ENCODE data around the gene DOLPP1. TPM values are rescaled to one million over a fixed set of nuclear protein-coding genes. Genes with fewer than 3 reads are reported as not detected.

Gene DOLPP1
- total and polyA plus RNA-seq, 2 of the 13 experiments (the other 11 are each of a cell fraction or from before 2014, with no cell fraction given) = 21.0 to 34.1 TPM

GRCh38 chr9:129109952-129110739 lies 29.2 kb downstream of the DOLPP1 start (continued):
- TF ChIP-seq ZNF280D (CRISPR knock-in tag; IDR thresholded peaks at IDR 0.05) (no peak; the same call in 1 of the 2 replicates), ZFP91 (CRISPR knock-in tag; IDR thresholded peaks at IDR 0.05; ENCODE audit: borderline replicate concordance) (no peak; the same call in 1 of the 2 replicates), SIX4 (CRISPR knock-in tag; IDR thresholded peaks at IDR 0.05) (peak; percentile 8; the same call in 1 of the 2 replicates), ZBTB14 (CRISPR knock-in tag; IDR thresholded peaks at IDR 0.05) (no peak), ZMYM2 (CRISPR knock-in tag; IDR thresholded peaks at IDR 0.05) (peak; percentile 40; the same call in 1 of the 2 replicates), PHF21A (CRISPR knock-in tag; IDR thresholded peaks at IDR 0.05) (no peak; the same call in 1 of the 2 replicates), CHD2 (IDR thresholded peaks at IDR 0.05; ENCODE audit: low read depth, low read length) (no peak), KAT8 (CRISPR knock-in tag; IDR thresholded peaks at IDR 0.05) (peak; percentile 27; the same call in 1 of the 2 replicates), ZFP1 (CRISPR knock-in tag; IDR thresholded peaks at IDR 0.05) (no peak), ARID2 (CRISPR knock-in tag; IDR thresholded peaks at IDR 0.05; ENCODE audit: borderline replicate concordance) (peak; percentile 68; the same call in 1 of the 2 replicates), ZNF318 (CRISPR knock-in tag; IDR thresholded peaks at IDR 0.05) (no peak), RFX5 (IDR thresholded peaks at IDR 0.05; ENCODE audit: low read depth, low read length) (no peak)
- TF ChIP-seq, protein P1, sequence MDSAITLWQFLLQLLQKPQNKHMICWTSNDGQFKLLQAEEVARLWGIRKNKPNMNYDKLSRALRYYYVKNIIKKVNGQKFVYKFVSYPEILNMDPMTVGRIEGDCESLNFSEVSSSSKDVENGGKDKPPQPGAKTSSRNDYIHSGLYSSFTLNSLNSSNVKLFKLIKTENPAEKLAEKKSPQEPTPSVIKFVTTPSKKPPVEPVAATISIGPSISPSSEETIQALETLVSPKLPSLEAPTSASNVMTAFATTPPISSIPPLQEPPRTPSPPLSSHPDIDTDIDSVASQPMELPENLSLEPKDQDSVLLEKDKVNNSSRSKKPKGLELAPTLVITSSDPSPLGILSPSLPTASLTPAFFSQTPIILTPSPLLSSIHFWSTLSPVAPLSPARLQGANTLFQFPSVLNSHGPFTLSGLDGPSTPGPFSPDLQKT (CRISPR knock-in tag; IDR thresholded peaks at IDR 0.05; ENCODE audit: borderline replicate concordance) = no peak

Measured in HepG2 (cell line).